Keratinocyte (primary cell): ENCODE measurements around the gene IQSEC3. TPM values are rescaled to one million over a fixed set of nuclear protein-coding genes. Genes with fewer than 3 reads are reported as not detected.

ENCODE experiments used
- DNase-seq: peaks from one replicate; pipeline ENCODE4 v3.0.0-alpha.2; 2011; ENCODE audit warnings: low read depth, missing footprints, low spot score
- FAIRE-seq: peaks from 2 replicates; lab custom pipeline; 2011; peaks lifted over from hg19 to GRCh38; lab: Jason Lieb, UNC
- H2AFZ ChIP-seq: 2 replicates; pipeline ENCODE4 v1.6.0; 2012; ENCODE audit warnings: low read length, control low read depth, inconsistent platforms; ENCODE audit not compliant: control insufficient read depth
- H3K27ac ChIP-seq: 2 replicates; pipeline ENCODE4 v1.5.1; 2011; ENCODE audit warnings: low read length; ENCODE audit not compliant: control insufficient read depth, insufficient read depth
- H3K27me3 ChIP-seq: 3 replicates; pipeline ENCODE4 v1.6.0; 2011; ENCODE audit warnings: low read length; ENCODE audit not compliant: control insufficient read depth, insufficient read depth; ENCODE audit errors: extremely low read depth
- H3K36me3 ChIP-seq, 2 experiments: 2 replicates in 1 of 2; 3 replicates in 1 of 2; pipeline ENCODE4 v1.5.1; 2011; ENCODE audit warnings: low read length in 2 of 2, mild to moderate bottlenecking in 1 of 2; ENCODE audit not compliant: control insufficient read depth in 2 of 2, insufficient read depth in 2 of 2; ENCODE audit errors: extremely low read depth in 1 of 2
- H3K4me1 ChIP-seq: 3 replicates; pipeline ENCODE4 v1.5.1; 2011; ENCODE audit warnings: low read length; ENCODE audit not compliant: control insufficient read depth, insufficient read depth; ENCODE audit errors: extremely low read depth
- H3K4me2 ChIP-seq: 3 replicates; pipeline ENCODE4 v1.6.0; 2011; ENCODE audit warnings: low read depth, low read length; ENCODE audit not compliant: control insufficient read depth, insufficient read depth; ENCODE audit errors: extremely low read depth
- H3K4me3 ChIP-seq, 3 experiments: fragments of 200-600 bp in 1 of 3; sonication (generic) in 1 of 3; 2 replicates in 2 of 3; 3 replicates in 1 of 3; pipeline ENCODE4 v1.5.1; 2011 to 2016; ENCODE audit warnings: low read length in 3 of 3, mild to moderate bottlenecking in 3 of 3, control low read depth in 2 of 3, inconsistent platforms in 1 of 3, low read depth in 1 of 3, mixed read lengths in 1 of 3, mixed run types in 1 of 3, moderate library complexity in 1 of 3; ENCODE audit not compliant: control insufficient read depth in 2 of 3, insufficient read depth in 2 of 3; ENCODE audit errors: extremely low read depth in 1 of 3
- H3K79me2 ChIP-seq: 2 replicates; pipeline ENCODE4 v1.6.0; 2012; ENCODE audit warnings: low read length; ENCODE audit not compliant: control insufficient read depth, insufficient read depth
- H3K9ac ChIP-seq: 3 replicates; pipeline ENCODE4 v1.6.0; 2011; ENCODE audit warnings: low read length; ENCODE audit not compliant: control insufficient read depth, insufficient read depth; ENCODE audit errors: extremely low read depth
- H3K9me1 ChIP-seq: 3 replicates; pipeline ENCODE4 v1.6.0; 2011; ENCODE audit warnings: low read length; ENCODE audit not compliant: control insufficient read depth, insufficient read depth; ENCODE audit errors: extremely low read depth
- H3K9me3 ChIP-seq: 2 replicates; pipeline ENCODE4 v1.5.1; 2012; ENCODE audit warnings: low read depth, low read length; ENCODE audit not compliant: control insufficient read depth
- H4K20me1 ChIP-seq: 3 replicates; pipeline ENCODE4 v1.6.0; 2011; ENCODE audit warnings: low read length; ENCODE audit not compliant: control insufficient read depth, insufficient read depth; ENCODE audit errors: extremely low read depth
- EZH2 ChIP-seq: IDR thresholded peaks from one replicate; pipeline ENCODE4 v1.6.1; 2012; ENCODE audit warnings: inconsistent platforms, mild to moderate bottlenecking, low read length, moderate library complexity
- dilution Hi-C: fragments of 300-500 bp; cut with MboI; formaldehyde crosslinking; loops from one replicate; pipeline ENCODE4 v1.7.0; 2020; ENCODE audit warnings: low sequenced_read_pairs; ENCODE audit not compliant: extremely low pct_ligation_motif_present
- polyA plus RNA-seq, 5 experiments: library from polyadenylated mRNA; depleted of rRNA in 3 of 5; stranded (reverse) in 3 of 5; stranded (forward) in 1 of 5; unstranded in 1 of 5; fragments of >200 nt; gene quantifications; 1 replicate in 1 of 5; 2 replicates in 3 of 5; 3 replicates in 1 of 5; pipeline versions ENCODE4 v1.2.1 to v1.2.3, GENCODE V29; 2011 to 2012; ENCODE audit warnings: missing spikeins in 2 of 5, low read depth in 1 of 5, low replicate concordance in 1 of 5
- TF ChIP-seq, protein P1 (sequence below), 3 experiments: IDR thresholded peaks in 1 of 3; conservative IDR thresholded peaks in 1 of 3; optimal IDR thresholded peaks in 1 of 3; 2 replicates in 2 of 3; 3 replicates in 1 of 3; pipeline versions ENCODE3 to v1.5.1; 2011; ENCODE audit warnings: low read length in 3 of 3, mild to moderate bottlenecking in 3 of 3, moderate library complexity in 2 of 3, control low read depth in 1 of 3, inconsistent platforms in 1 of 3; ENCODE audit not compliant: insufficient read depth in 2 of 3; ENCODE audit errors: extremely low read depth in 1 of 3

IQSEC3 gene
- polyA plus RNA-seq, 1 donor (not counting 4 experiments of a cell fraction or from before 2014, with no cell fraction given), result not detected

GRCh38 chr12:206746-207440, 140.3 kb downstream of the IQSEC3 start:
- Histone ChIP-seq H3K4me1 (no peaks in the 10 kb centered on the region), H3K79me2 (no peaks in the 10 kb centered on the region), H3K9me3 (no peaks in the 10 kb centered on the region), H3K27ac (no peak overlapping the region), H3K4me3 (no peak overlapping the region), H4K20me1 (no peaks in the 10 kb centered on the region), H3K36me3 (no peaks in the 10 kb centered on the region), H3K9me1 (no peaks in the 10 kb centered on the region), H3K4me2 (no peak overlapping the region), H3K27me3 (peaks cover 37% of the 10 kb centered on the region), H3K9ac (no peak overlapping the region), H2AFZ (no peak overlapping the region)
- TF ChIP-seq, protein P1, sequence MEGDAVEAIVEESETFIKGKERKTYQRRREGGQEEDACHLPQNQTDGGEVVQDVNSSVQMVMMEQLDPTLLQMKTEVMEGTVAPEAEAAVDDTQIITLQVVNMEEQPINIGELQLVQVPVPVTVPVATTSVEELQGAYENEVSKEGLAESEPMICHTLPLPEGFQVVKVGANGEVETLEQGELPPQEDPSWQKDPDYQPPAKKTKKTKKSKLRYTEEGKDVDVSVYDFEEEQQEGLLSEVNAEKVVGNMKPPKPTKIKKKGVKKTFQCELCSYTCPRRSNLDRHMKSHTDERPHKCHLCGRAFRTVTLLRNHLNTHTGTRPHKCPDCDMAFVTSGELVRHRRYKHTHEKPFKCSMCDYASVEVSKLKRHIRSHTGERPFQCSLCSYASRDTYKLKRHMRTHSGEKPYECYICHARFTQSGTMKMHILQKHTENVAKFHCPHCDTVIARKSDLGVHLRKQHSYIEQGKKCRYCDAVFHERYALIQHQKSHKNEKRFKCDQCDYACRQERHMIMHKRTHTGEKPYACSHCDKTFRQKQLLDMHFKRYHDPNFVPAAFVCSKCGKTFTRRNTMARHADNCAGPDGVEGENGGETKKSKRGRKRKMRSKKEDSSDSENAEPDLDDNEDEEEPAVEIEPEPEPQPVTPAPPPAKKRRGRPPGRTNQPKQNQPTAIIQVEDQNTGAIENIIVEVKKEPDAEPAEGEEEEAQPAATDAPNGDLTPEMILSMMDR (optimal IDR thresholded peaks at IDR 0.05 in 1 of 3, IDR thresholded peaks at IDR 0.05 in 1 of 3, conservative IDR thresholded peaks at IDR 0.05 in 1 of 3; ENCODE audit: extremely low read depth in 1 of 3, insufficient read depth in 2 of 3, low read length in 3 of 3), result no peak
- TF ChIP-seq EZH2, result no peak
- dilution Hi-C loops, result no loop called here
- DNase-seq, result no peak
- no peak for FAIRE-seq

GRCh38 chr12:207804-208203, 141.2 kb downstream of the IQSEC3 start:
- Histone ChIP-seq H3K9me3 (no peaks in the 10 kb centered on the region), H3K9me1 (no peaks in the 10 kb centered on the region), H3K79me2 (no peaks in the 10 kb centered on the region), H2AFZ (no peak overlapping the region), H3K4me2 (no peak overlapping the region), H3K9ac (no peak overlapping the region), H3K27ac (no peak overlapping the region), H3K36me3 (no peaks in the 10 kb centered on the region), H4K20me1 (no peaks in the 10 kb centered on the region), H3K4me3 (no peak overlapping the region), H3K27me3 (peaks cover 30% of the 10 kb centered on the region), H3K4me1 (no peaks in the 10 kb centered on the region)
- DNase-seq, result no peak
- dilution Hi-C loops, result no loop called here
- FAIRE-seq, result no peak
- TF ChIP-seq EZH2, result no peak
- TF ChIP-seq, protein P1 (optimal IDR thresholded peaks at IDR 0.05 in 1 of 3, IDR thresholded peaks at IDR 0.05 in 1 of 3, conservative IDR thresholded peaks at IDR 0.05 in 1 of 3; ENCODE audit: extremely low read depth in 1 of 3, insufficient read depth in 2 of 3, low read length in 3 of 3), result no peak
